ENCODE measurements around the gene HNF4A. TPM values are rescaled to one million over a fixed set of nuclear protein-coding genes. Genes with fewer than 3 reads are reported as not detected.

Gene HNF4A
- total and polyA plus RNA-seq, 2 of the 13 experiments (the other 11 are each of a cell fraction or from before 2014, with no cell fraction given): 80.9 to 169 TPM

DNA sequence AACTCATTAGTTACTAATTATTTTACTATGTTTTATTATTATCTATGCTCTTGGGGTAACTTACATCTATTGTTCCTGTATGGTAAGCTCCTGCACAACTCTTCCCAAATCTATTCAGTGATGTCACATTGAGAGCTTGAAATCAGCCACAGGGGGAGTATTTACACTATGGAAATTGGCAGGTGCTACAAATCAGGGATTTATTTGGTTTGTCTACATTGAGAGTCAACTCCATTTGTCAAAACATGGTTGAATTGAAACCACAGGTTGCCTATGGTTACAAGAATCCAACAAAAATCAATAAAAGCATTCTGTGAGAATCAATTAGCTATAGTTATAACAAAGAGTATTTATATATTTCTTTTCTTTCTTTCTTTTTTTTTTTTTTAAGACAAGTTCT is 40.6 kb upstream of the HNF4A start:
- no peaks in the 10 kb centered on the region for H3K9me3 ChIP-seq (ENCODE audit: low read length)
- no peak overlapping the region for H3K27ac ChIP-seq (ENCODE audit: extremely low read length, insufficient read depth, low read length)
- DNase-seq (ENCODE audit: low spot score) (no peak), FAIRE-seq (no peak), ATAC-seq (no peak)
- in situ Hi-C loops (cut with HindIII; ENCODE audit: extremely low pct_ligation_motif_present, low pct_unique_long_range_greater_than_20kb) (loop anchor here (5.0 kb wide), 3 partner anchors 63 to 157 kb away; no protein-coding TSS in a partner anchor), intact Hi-C loops (cut with micrococcal nuclease; ENCODE audit: unreplicated experiment) (loop anchor here (5.0 kb wide), 2 partner anchors 42 to 57 kb away; partner anchors contain the start of gene HNF4A)
- H3K9ac ChIP-seq (ENCODE audit: insufficient read depth, low read depth, low read length): no peak overlapping the region
- H3K4me1 ChIP-seq (ENCODE audit: insufficient read depth, low read length): peaks cover 18% of the 10 kb centered on the region
- H3K4me2 ChIP-seq (ENCODE audit: low read depth, low read length): no peak overlapping the region
- ChIA-PET CTCF (ENCODE audit: low intra/inter-chr PET ratio, low total read pairs) (no interaction called here), POLR2A (interaction anchor here (1.0 to 1.7 kb wide), 3 partner anchors 10 to 103 kb away, joined by 3 to 5 read pairs (median 3); no protein-coding TSS in a partner anchor)
- TF ChIP-seq ZFY (CRISPR knock-in tag; IDR thresholded peaks at IDR 0.05) (no peak), STAG1 (CRISPR knock-in tag; IDR thresholded peaks at IDR 0.05) (0 out of 2 replicates have a peak, but pooled peaks have one; percentile 12), CREB1 (IDR thresholded peaks at IDR 0.05) (no peak), CREB1 (CRISPR knock-in tag; IDR thresholded peaks at IDR 0.05) (no peak)
- no peaks in the 10 kb centered on the region for H4K20me1 ChIP-seq (ENCODE audit: insufficient read depth, low read length)
- no peaks in the 10 kb centered on the region for H3K36me3 ChIP-seq (replicated peaks in 1 of 2; ENCODE audit: control insufficient read depth in 1 of 2, insufficient read depth in 2 of 2, low read length in 2 of 2)
- no peak overlapping the region for H3K4me3 ChIP-seq (replicated peaks in 1 of 3; ENCODE audit: insufficient read depth in 1 of 3, low read depth in 2 of 3, low read length in 3 of 3)
- H3K79me2 ChIP-seq (ENCODE audit: insufficient read depth, low read length): peaks cover 11% of the 10 kb centered on the region
- no TSS peak for BruUV-seq (replicated peaks)
- peaks cover 2 to 4% of the 10 kb centered on the region in 2 experiments; a peak in 1 of 5 replicates for H3K27me3 ChIP-seq (ENCODE audit: control insufficient read depth in 1 of 2, insufficient read depth in 2 of 2, low read length in 2 of 2)
- H2AFZ ChIP-seq (ENCODE audit: low read length): no peak overlapping the region

DNA sequence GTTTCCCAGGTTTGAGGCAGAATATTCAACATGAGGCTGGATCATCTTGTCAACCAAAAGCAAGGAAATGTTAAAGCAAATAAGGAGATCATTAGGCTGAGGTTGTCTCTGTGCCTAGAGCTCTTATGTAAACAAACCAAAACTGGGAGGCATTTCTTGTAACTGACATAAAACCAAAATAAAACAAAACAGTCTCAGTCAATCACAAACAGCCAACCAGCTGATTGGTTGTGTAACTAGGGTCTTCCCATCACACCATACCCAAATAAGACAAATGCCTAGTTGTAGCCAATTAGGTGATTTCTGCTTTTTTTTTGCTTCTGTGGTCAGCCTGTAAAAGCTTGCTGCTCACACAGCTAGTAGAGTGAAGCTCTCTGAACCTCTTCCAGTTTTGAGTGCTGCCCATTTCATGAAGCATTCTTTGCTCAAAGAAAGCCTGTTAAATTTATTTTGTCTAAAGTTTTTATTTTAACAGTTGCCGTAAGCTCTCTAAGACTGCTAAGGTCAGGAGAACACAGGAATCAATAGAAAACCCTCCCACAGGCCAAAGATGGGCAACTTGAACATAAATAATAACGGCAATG is 35.6 kb upstream of the HNF4A start:
- H3K36me3 ChIP-seq (replicated peaks in 1 of 2; ENCODE audit: control insufficient read depth in 1 of 2, insufficient read depth in 2 of 2, low read length in 2 of 2): no peaks in the 10 kb centered on the region
- H3K4me3 ChIP-seq (replicated peaks in 1 of 3; ENCODE audit: insufficient read depth in 1 of 3, low read depth in 2 of 3, low read length in 3 of 3): no peak overlapping the region
- H3K9me3 ChIP-seq (ENCODE audit: low read length): no peaks in the 10 kb centered on the region
- H3K4me2 ChIP-seq (ENCODE audit: low read depth, low read length): no peak overlapping the region
- H4K20me1 ChIP-seq (ENCODE audit: insufficient read depth, low read length): no peaks in the 10 kb centered on the region
- ChIA-PET CTCF (ENCODE audit: low intra/inter-chr PET ratio, low total read pairs) (no interaction called here), POLR2A (interaction anchor here (0.6 to 1.0 kb wide), 3 partner anchors 9 to 156 kb away, joined by 3 to 4 read pairs (median 4); partner anchors contain the start of gene TTPAL)
- H3K27ac ChIP-seq (ENCODE audit: extremely low read length, insufficient read depth, low read length): no peak overlapping the region
- no peak overlapping the region for H2AFZ ChIP-seq (ENCODE audit: low read length)
- no peak overlapping the region for H3K9ac ChIP-seq (ENCODE audit: insufficient read depth, low read depth, low read length)
- WGBS (ENCODE audit: low lambda C conversion rate): 53% methylated on average over 2 of the region's 2 CpGs
- H3K27me3 ChIP-seq (ENCODE audit: control insufficient read depth in 1 of 2, insufficient read depth in 2 of 2, low read length in 2 of 2): no peaks in the 10 kb centered on the region
- peaks cover 16% of the 10 kb centered on the region for H3K4me1 ChIP-seq (ENCODE audit: insufficient read depth, low read length)
- ATAC-seq: peak; percentile 33; the same call in 2 of the 3 replicates
- intact Hi-C loops (cut with micrococcal nuclease; ENCODE audit: unreplicated experiment) (loop anchor here (5.0 kb wide), 1 partner anchor 658 kb away; no protein-coding TSS in a partner anchor), in situ Hi-C loops (cut with HindIII; ENCODE audit: extremely low pct_ligation_motif_present, low pct_unique_long_range_greater_than_20kb) (no loop called here)
- no peaks in the 10 kb centered on the region for H3K79me2 ChIP-seq (ENCODE audit: insufficient read depth, low read length)
- DNase-seq (ENCODE audit: low spot score): no peak
- no TSS peak for BruUV-seq (replicated peaks)
- FAIRE-seq: peak; percentile 15
- TF ChIP-seq, protein P1, sequence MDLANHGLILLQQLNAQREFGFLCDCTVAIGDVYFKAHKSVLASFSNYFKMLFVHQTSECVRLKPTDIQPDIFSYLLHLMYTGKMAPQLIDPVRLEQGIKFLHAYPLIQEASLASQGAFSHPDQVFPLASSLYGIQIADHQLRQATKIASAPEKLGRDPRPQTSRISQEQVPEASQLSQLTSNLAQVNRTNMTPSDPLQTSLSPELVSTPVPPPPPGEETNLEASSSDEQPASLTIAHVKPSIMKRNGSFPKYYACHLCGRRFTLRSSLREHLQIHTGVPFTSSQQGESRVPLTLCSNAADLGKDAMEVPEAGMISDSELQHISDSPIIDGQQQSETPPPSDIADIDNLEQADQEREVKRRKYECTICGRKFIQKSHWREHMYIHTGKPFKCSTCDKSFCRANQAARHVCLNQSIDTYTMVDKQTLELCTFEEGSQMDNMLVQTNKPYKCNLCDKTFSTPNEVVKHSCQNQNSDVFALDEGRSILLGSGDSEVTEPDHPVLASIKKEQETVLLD (CRISPR knock-in tag; IDR thresholded peaks at IDR 0.05; ENCODE audit: low read depth): no peak
- no peak for TF ChIP-seq TEAD2 (CRISPR knock-in tag; IDR thresholded peaks at IDR 0.05)
- TF ChIP-seq ZNF549 (CRISPR knock-in tag; IDR thresholded peaks at IDR 0.05): peak; percentile 95; the same call in 1 of the 2 replicates
- no peak for TF ChIP-seq EHMT2 (IDR thresholded peaks at IDR 0.05; ENCODE audit: borderline replicate concordance, low read depth, low read length)
- peak; percentile 68; the same call in 1 of the 2 replicates for TF ChIP-seq FOXA1 (IDR thresholded peaks at IDR 0.05)
- peak; percentile 47; the same call in 1 of the 2 replicates for TF ChIP-seq FOXA1 (CRISPR knock-in tag; IDR thresholded peaks at IDR 0.05)
- TF ChIP-seq, protein P2, sequence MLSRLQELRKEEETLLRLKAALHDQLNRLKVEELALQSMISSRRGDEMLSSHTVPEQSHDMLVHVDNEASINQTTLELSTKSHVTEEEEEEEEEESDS (CRISPR knock-in tag; IDR thresholded peaks at IDR 0.05; ENCODE audit: borderline replicate concordance): no peak
- TF ChIP-seq, protein P3, sequence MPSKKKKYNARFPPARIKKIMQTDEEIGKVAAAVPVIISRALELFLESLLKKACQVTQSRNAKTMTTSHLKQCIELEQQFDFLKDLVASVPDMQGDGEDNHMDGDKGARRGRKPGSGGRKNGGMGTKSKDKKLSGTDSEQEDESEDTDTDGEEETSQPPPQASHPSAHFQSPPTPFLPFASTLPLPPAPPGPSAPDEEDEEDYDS (CRISPR knock-in tag; IDR thresholded peaks at IDR 0.05): 0 out of 2 replicates have a peak, but pooled peaks have one; percentile 26
- TF ChIP-seq FOXA3 (CRISPR knock-in tag; IDR thresholded peaks at IDR 0.05): 0 out of 2 replicates have a peak, but pooled peaks have one; percentile 28
- TF ChIP-seq NFYC (CRISPR knock-in tag; IDR thresholded peaks at IDR 0.05): peak; percentile 19; the same call in 1 of the 2 replicates
- no peak for TF ChIP-seq NFE2L2 (IDR thresholded peaks at IDR 0.05; ENCODE audit: low read length)
- no peak for TF ChIP-seq SNAPC2 (CRISPR knock-in tag; IDR thresholded peaks at IDR 0.05)
- TF ChIP-seq, protein P4, sequence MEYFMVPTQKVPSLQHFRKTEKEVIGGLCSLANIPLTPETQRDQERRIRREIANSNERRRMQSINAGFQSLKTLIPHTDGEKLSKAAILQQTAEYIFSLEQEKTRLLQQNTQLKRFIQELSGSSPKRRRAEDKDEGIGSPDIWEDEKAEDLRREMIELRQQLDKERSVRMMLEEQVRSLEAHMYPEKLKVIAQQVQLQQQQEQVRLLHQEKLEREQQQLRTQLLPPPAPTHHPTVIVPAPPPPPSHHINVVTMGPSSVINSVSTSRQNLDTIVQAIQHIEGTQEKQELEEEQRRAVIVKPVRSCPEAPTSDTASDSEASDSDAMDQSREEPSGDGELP (IDR thresholded peaks at IDR 0.05; ENCODE audit: borderline replicate concordance, low read depth): peak; percentile 44; the same call in 1 of the 2 replicates
